ENCODE results near the gene PSMD7.
"Not testable (repeated sequence)": the region's sequence is repeated elsewhere in the genome, so short reads cannot be mapped to it uniquely, and the experiment has no call there.

The PSMD7 gene

GRCh38 chr16:74291577-74292208 lies 4.9 kb upstream of the PSMD7 start:
- in situ Hi-C loops (cut with HindIII; ENCODE audit: low sequenced_read_pairs): no loop called here

GRCh38 chr16:74296104-74296431 lies 546 bp upstream of the PSMD7 start:
- in situ Hi-C loops (cut with HindIII; ENCODE audit: low sequenced_read_pairs): no loop called here

- in situ Hi-C loops (cut with HindIII; ENCODE audit: low sequenced_read_pairs): no loop called here
These were observed 591 bp downstream of the PSMD7 start for GRCh38 chr16:74297145-74297665.

- in situ Hi-C loops (cut with HindIII; ENCODE audit: low sequenced_read_pairs): no loop called here
These were observed 1.5 kb downstream of the PSMD7 start for GRCh38 chr16:74298104-74298503.

- in situ Hi-C loops (cut with HindIII; ENCODE audit: low sequenced_read_pairs): loop anchor here (10.0 kb wide), 1 partner anchor 132 kb away; no protein-coding TSS in a partner anchor
These were observed 5.7 kb downstream of the PSMD7 start for GRCh38 chr16:74302341-74302740.

GRCh38 chr16:74304164-74304834 lies 7.7 kb downstream of the PSMD7 start:
- in situ Hi-C loops (cut with HindIII; ENCODE audit: low sequenced_read_pairs): loop anchor here (10.0 kb wide), 1 partner anchor 131 kb away; no protein-coding TSS in a partner anchor

GRCh38 chr16:74304835-74305176 lies 8.2 kb downstream of the PSMD7 start:
- in situ Hi-C loops (cut with HindIII; ENCODE audit: low sequenced_read_pairs): loop anchor here (10.0 kb wide), 1 partner anchor 130 kb away; no protein-coding TSS in a partner anchor

- in situ Hi-C loops (cut with HindIII; ENCODE audit: low sequenced_read_pairs): loop anchor here (10.0 kb wide), 1 partner anchor 130 kb away; no protein-coding TSS in a partner anchor
These were observed 8.7 kb downstream of the PSMD7 start for GRCh38 chr16:74305281-74305680.

GRCh38 chr16:74305978-74306784 lies 9.6 kb downstream of the PSMD7 start:
- in situ Hi-C loops (cut with HindIII; ENCODE audit: low sequenced_read_pairs): loop anchor here (10.0 kb wide), 1 partner anchor 129 kb away; no protein-coding TSS in a partner anchor

- in situ Hi-C loops (cut with HindIII; ENCODE audit: low sequenced_read_pairs): loop anchor here (10.0 kb wide), 1 partner anchor 127 kb away; no protein-coding TSS in a partner anchor
These were observed 10.8 kb downstream of the PSMD7 start for GRCh38 chr16:74307383-74307782.

GRCh38 chr16:74309789-74310781 lies 13.5 kb downstream of the PSMD7 start:
- in situ Hi-C loops (cut with HindIII; ENCODE audit: low sequenced_read_pairs): loop anchor here (10.0 kb wide), 1 partner anchor 125 kb away; no protein-coding TSS in a partner anchor

- in situ Hi-C loops (cut with HindIII; ENCODE audit: low sequenced_read_pairs): no loop called here
These were observed 18.4 kb downstream of the PSMD7 start for GRCh38 chr16:74315059-74315458.

- in situ Hi-C loops (cut with HindIII; ENCODE audit: low sequenced_read_pairs): no loop called here
These were observed 24.1 kb downstream of the PSMD7 start for GRCh38 chr16:74320707-74321106.

GRCh38 chr16:74321356-74321755 lies 24.7 kb downstream of the PSMD7 start:
- in situ Hi-C loops (cut with HindIII; ENCODE audit: low sequenced_read_pairs): no loop called here

- in situ Hi-C loops (cut with HindIII; ENCODE audit: low sequenced_read_pairs): no loop called here
These were observed 25.7 kb downstream of the PSMD7 start for GRCh38 chr16:74322301-74322710.

- in situ Hi-C loops (cut with HindIII; ENCODE audit: low sequenced_read_pairs): not testable (repeated sequence)
These were observed 28.2 kb downstream of the PSMD7 start for GRCh38 chr16:74324777-74325176.

GRCh38 chr16:74325641-74326040 lies 29.0 kb downstream of the PSMD7 start:
- in situ Hi-C loops (cut with HindIII; ENCODE audit: low sequenced_read_pairs): no loop called here

GRCh38 chr16:74328346-74328745 lies 31.7 kb downstream of the PSMD7 start:
- in situ Hi-C loops (cut with HindIII; ENCODE audit: low sequenced_read_pairs): not testable (repeated sequence)

GRCh38 chr16:74332469-74332868 lies 35.9 kb downstream of the PSMD7 start:
- in situ Hi-C loops (cut with HindIII; ENCODE audit: low sequenced_read_pairs): not testable (repeated sequence)

GRCh38 chr16:74337506-74337905 lies 40.9 kb downstream of the PSMD7 start:
- in situ Hi-C loops (cut with HindIII; ENCODE audit: low sequenced_read_pairs): not testable (repeated sequence)

Measured in endothelial cell of hepatic sinusoid (primary cell).